HG02981 (cell line): ENCODE measurements around the gene CUEDC2.

Experiments used
- ATAC-seq: cut with Tn5 transposase; IDR thresholded peaks from one replicate; pipeline ENCODE4 v1.9.1; 2021; ENCODE audit warnings: mild to moderate bottlenecking, moderate library complexity; ENCODE audit not compliant: unreplicated experiment

The CUEDC2 gene

DNA sequence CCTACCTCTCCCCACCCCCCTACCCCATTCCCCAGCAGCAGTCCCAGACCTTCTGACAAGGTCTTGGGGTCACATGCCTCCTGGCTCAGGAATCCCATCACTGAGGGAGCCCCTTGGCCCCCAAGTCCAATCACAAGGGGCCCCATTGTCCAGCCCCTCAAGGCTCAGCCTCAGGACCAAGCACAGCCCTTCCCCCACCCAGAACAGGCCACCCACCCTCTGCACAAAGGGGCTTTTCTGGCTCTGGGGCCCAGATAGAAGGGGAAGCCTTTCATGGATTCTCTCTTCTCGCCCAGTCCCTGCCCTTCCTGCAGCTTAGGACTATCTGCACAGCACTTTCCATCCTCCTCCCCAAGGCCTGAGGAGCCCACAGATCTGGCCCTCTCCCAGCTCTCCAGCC, 6.9 kb downstream of the CUEDC2 start:
- ATAC-seq, result no peak

DNA sequence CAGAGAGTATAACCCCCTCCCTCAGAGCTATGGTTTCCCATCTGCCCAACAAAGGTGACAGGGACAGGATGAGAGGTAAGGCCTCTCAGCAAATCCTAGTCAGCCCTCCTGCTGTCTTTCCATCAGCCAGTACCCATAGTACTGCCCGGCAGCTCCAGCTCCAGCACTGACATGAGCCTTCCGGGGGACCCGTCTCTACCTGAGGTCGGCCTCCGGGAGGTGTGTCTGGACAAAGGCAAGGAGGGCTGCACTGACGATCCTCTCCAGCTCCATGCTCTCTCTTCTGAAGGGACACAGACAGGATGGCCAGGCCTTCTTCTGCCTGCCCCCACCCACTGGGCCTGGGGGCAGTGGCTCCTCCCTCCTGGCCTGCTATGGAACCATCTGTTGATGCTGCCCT, 7.5 kb downstream of the CUEDC2 start:
- no peak for ATAC-seq

DNA sequence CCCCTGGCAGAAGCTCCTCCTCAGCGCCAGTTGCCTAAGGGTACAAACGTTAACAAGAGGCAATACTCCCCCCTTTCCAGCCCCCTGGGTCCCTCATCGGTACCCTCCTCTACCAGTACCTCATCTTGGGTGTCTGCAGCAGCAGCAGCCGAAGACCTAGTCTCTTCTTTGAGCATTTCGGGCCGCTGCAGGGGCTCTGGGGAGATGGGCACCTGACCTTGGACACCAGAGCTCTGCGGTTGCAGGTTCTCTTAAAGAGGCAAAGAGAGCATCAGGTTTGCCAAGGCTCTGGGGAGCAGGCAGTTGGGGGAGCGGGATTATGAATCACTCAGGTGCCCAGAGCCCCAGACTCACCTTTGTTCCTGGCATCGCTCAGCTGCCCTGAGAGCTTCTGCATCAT, 8.2 kb downstream of the CUEDC2 start:
- no peak for ATAC-seq

DNA sequence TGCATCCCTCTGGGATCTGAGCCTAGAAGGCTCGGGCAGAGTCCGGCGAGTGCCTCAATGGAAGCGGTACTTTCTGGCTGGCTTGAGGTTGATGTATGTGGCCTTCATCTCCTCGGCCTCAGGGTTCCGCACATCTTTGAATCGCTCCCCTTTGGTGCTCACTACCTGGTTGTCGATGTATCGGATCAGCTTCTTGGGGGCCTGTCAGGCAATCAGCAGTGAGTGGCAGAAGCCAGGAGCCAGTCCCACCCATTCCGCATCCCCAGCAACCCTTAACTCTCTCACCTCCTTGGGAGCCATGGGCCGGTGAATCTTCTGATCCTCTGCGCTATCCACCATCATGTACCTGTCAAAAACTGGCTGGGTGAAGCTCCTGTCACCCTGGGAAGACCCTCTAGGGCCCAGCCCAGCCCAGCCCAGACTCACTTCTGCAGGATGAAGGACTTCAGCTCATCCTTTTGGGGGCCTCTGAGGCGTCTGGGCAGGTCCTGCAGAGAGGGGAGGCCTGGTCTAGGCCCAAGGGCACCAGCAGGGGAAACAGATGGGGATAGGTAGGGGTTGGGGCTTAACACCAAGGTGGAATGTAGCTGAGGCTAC, 8.9 kb downstream of the CUEDC2 start:
- ATAC-seq, result no peak

DNA sequence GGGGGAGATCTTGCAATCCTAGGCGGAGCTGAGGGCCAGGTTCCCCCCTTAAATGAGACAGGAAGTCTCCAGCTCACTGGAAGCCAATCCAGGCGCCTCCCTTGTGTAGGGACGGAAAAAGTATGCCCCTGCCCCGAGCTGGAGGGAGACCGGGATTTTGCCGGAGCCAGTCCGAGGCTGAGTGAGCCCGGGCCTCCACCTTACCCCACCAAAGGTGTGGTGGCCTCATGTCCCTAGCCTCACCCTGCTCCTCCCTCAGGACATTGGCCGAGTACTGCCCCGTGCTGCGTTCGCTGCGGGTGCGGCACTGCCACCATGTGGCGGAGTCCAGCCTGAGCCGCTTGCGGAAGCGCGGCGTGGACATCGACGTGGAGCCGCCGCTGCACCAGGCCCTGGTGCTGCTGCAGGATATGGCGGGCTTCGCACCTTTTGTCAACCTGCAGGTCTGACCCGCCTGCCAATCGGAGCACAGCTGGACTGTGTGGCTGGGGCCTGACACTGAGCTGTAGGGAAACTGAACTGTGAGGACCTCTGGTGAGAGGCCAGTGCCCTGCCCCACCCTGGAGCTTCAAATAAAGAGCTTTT, 9.7 kb downstream of the CUEDC2 start:
- no peak for ATAC-seq

DNA sequence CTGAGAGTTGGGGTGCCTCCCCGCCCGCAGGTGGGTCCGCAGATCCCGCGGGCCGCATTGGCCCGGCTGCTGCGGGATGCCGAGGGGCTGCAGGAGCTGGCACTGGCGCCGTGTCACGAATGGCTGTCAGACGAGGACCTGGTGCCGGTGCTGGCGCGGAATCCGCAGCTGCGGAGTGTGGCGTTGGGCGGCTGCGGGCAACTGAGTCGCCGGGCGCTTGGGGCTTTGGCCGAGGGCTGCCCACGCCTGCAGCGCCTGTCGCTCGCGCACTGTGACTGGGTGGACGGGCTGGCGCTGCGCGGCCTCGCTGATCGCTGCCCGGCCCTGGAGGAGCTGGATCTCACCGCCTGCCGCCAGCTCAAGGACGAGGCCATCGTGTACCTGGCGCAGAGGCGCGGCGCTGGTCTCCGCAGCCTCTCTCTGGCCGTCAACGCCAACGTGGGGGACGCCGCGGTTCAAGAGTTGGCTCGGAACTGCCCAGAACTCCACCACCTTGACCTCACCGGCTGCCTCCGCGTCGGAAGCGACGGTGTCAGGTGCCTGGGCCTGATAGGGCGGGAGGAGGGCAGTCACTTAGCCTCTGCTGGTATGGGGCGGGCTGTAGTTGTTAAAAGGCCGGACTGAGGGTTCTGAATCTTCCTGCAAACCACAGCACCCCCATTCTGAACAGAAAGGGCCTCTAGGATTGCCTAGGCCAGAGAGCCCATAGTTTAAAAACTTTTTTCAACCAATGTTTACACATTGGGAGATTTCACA, 10.4 kb downstream of the CUEDC2 start:
- no peak for ATAC-seq

DNA sequence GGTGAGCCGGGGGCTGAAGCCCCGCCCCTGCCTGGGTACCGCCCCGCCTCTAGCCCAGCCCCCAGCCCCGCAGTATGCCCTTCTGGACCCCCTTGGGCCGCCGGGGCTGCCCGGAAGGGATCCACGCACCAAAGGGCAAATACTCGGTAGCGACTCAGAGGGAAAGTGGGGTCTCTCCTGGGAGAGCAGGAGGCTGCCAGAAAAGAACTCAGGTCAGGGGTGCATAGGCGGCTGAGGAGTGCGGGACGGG, 10.9 kb downstream of the CUEDC2 start:
- ATAC-seq, result no peak

DNA sequence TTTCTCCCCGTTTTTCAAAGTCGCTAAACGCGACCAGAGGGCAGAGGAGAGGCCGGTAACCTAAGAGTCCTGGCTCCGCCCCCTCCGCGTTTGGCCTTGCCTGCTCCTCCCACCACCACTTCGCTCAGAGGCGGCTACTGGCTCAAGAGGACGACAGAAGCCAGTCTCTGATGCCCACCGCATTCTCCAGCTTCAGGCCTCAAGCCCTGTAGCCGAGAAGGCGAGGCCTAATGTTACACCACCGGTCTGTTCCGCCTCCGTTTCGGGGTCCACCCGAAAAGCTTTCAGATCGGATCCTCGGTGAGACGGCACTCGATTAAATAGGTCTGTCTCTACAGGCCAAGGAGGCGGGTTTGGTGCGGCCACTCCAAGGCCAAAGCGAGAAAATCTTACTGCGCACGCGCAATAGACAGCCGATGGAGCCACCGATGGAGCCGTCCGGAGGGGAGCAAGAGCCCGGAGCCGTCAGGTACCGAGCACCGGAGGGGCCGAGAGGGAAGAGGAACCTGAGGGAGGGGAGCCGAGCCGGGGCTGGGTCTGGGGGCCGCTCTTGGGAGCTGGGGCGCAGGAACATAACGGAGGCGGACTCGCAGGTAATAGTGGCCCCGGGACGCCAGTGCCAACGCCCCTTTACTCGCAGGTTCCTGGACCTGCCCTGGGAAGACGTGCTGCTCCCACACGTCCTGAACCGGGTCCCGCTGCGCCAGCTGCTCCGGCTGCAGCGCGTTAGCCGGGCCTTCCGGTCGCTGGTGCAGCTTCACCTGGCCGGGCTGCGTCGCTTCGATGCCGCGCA, 11.5 kb downstream of the CUEDC2 start, which contains the start of gene FBXL15:
Gene FBXL15, plus strand, starts transcription at position 123 of the 793 bp plus-strand sequence. Its CDS starts 294 bp downstream, at position 417.
- peak; percentile 65 for ATAC-seq

DNA sequence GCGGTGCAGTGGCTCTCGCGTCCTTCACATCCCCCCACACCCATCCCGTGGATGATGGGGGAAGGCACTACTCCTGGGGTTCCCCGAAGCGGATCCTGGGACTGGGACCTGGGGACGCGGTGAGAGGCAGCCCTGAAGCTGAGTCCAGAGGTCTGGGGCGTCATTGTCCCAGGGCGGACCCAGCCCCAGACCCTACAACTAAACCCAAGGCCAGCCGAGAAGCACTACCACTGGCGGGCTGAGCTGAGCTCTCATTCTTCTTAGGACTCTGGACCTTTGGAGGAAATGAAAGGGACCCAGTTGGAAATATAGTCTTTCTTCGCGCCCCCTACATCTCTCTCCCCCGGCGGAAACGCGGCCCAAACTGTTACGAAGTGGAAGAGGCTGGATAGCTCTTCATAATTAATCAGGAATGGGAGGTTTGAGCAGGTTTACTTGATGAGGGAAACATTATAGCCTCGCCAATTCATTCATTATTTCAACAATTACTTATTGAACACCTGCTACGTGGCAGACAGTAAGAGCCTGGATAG, 12.1 kb downstream of the CUEDC2 start:
- no peak for ATAC-seq

DNA sequence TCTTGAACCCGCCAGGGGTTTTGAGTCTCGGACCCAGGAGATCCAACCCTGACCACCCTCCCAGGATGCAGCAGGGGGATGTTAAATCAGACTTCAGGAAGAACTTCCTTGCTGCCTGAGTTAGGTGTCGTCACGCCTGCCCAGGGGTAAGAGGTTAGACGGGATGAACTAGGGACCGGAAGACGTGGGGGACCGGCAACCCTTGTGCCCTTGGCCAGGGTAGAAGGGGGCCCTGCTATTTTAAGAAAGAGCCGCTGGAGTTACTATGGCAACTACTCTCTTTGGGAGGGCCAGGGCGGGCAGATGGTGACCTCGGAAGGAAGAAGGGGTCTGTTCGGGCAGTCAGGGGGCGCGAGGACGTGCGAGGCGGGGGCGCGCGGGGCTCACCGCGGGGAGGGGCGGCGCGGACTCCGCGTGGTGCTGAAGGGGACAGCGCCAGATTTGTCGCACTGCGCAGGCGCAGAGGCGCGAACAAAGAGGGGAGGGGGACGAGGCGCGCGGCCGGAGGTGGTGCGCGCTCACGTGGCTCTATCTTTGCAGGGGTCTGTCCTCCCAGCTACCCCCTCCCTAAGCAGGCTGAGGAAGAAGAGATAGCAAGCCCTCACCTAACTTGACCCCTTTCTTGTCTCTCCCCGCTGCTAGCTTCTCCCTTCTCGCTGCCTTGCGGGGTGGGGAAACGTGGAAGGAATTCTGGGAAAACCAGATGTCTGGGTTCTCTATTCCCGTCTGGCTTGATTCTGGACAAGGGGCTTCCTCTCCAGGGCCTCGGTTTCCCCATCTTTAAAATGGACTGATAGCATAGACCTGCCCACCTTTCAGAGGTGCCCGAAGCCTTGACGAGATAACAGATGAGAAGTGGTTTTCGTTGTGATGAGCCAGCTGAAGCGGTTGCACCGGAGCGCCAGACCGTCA, 12.8 kb downstream of the CUEDC2 start:
- ATAC-seq, result no peak

DNA sequence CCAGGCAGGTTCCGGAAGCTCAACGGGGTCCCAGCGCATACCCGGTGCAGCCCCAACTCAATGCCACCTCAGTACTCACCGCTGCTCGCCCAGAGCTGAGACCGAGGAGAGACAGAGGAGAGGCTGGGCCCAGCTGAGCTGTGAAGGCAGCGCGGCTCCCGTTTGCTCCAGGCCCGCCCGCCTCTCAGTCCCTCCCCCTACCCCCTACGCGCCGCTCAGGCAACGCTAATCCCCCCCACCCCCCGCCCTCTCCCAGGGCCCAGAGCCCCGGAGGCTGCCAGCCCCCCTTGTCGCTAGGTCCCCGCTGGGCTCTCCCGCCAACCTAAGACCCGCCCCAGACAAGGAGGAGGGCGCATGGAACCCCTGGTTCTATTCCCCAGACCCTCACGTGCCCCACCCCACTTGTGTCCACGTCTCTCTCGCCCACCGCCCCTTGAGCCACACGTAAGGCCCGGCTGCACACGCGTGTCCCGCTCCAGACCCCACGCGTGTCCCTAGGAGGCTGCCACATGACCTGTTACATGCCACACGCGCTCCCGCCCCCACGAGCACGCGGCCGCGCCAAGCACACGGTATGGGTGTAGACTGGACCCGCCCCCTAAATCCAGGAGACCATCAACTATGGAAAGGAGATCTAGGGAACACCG, 13.6 kb downstream of the CUEDC2 start, which contains the start of gene PSD:
Gene PSD, minus strand, starts transcription at position 164 of the 647 bp plus-strand sequence. CDS start 1,747 bp downstream, outside the sequence.
- no peak for ATAC-seq

DNA sequence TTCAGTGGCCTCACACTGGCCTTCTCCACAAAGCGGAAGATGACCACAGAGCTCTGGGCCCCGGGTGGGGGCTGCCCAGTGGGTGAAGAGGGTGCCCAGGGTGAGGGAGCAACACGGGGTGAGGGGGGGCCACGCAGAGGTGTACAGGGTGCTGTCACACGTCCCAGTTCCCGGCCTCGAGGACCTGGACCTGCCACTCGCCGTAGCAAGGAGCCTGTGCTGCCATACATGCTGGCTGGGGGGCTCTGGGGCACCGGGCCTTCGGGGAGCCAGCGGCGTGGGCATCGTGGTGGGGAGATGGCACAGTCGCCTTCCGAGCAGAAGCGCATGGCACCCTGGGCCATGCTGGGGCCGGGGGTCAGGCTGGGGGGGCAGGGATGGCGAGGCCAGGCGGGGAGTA, 15.7 kb downstream of the CUEDC2 start:
- ATAC-seq, result no peak

DNA sequence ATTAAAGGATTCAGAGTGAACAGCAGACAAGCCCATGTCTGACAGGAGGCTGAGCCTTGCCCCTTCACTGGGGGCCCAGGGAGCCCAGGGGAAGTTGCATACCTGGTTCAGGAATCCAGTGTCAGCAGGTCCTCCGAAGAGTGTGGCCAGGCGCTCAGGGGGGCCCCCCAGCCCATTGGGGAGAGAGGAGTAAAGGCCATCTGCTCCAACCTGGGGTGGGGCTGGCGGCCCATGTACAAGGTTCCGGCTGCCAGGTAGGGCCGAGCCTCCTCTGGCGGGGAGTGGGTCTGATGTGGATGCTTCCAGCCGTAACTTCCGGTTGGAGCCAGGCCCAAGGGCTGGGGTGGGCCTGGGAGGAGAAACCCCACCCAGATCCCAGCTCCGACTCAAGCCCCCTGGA, 16.1 kb downstream of the CUEDC2 start:
- no peak for ATAC-seq

DNA sequence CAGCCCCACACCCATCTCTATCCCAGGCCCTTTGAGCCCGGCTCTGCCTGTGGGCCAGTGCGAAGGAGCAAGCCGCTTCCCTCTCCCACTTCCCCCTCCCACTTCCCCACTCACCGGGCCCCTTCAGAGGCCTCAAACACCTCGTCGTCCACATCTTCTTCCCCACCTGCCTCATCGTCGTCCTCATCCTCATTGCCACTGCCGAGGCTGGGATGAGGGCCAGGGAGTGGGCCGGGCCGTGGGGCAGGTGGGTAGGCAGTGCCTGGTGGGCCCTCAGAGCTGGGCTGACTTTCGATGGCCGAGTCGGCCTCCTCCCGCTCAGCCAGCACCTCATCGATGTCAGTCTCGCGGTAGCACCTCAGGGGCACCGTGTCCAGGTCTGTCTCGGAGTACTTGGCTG, 17.6 kb downstream of the CUEDC2 start:
- no peak for ATAC-seq

DNA sequence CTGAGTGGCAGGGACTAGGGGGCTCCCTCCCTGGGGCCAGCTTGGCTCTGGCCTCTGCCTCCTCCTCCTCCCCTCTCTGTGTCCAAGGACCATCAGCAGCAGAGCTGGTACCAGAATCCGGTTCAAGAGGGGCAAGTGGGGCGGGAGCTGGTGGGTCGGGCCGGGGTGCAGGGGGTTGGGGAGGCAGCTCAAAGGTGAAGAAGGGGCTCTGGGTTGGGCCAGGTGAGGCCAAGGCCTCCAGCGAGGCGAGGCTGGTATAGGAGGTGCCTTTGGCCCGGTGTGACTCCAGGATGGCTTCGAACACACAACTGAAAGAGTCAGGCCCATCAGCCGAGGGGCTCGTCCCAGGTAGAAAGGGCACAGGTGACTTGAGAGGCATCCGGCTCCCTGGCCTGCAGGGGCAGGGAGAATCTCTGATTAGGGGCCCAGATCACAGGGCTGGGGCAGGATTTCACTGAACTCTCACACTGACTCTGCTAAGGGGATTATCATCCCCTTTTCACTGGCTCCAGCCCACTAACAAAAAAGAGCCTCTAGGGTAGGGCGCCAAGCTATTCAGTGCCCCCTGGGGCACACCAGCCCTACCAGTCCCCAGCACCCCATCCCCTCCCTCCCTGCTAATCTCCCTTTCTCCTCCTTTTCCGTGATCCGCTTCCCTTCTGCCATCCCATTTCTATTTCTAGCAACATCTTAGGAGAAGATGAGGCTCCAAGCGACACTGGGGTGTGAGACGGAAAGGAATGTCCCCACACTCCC, 18.4 kb downstream of the CUEDC2 start:
- no peak for ATAC-seq

DNA sequence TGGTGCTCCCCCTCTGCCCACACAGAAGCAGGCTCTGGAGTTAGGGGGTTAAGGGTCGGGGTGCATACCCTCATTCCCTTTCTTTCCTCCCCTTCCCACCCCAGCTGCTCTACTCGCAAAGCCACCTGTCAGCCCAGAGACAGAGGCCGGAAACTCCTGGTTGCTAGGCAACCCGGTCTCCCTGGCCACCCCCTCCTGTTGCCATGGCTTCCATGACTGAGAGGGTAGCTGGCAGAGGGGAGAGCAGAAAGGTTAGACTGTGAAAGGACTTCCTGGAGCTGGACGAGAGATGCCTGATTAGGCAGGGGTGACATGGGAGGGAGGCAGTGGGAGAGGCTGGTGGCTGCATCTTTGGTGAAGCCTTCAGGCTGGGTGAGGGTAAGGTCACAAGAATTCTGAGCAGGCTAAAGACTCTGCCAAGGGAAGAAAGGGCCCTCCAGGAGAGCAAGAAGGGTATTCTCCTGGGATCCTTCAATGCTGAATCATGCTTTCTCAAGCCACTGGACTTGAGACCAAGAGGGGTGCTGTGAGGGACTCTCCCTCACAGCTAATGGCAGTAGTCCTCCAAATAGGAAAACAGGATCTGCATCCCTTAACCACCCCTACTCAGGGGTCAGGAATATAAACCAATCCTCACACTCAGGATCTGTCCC, 19.2 kb downstream of the CUEDC2 start:
- no peak for ATAC-seq

DNA sequence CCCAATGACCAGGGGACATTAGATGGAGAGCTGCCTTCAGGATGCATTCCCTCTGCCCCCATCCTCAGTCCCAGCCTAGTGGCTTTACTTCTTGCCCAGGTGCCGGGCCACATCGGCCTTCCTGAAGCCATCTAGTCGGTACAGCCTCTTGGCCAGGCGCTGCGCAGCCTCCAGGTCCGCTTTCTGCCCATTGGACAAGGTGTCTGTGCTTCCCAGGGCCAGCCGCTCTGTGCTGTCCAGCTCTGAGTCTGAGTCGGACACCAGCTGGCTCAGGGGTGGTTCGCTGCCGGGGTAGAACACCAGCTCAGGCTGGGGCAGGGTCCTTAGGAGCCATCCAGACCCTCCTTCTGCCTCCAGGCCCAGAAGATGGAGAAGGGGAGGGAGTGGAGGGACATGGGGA, 20.1 kb downstream of the CUEDC2 start:
- no peak for ATAC-seq

DNA sequence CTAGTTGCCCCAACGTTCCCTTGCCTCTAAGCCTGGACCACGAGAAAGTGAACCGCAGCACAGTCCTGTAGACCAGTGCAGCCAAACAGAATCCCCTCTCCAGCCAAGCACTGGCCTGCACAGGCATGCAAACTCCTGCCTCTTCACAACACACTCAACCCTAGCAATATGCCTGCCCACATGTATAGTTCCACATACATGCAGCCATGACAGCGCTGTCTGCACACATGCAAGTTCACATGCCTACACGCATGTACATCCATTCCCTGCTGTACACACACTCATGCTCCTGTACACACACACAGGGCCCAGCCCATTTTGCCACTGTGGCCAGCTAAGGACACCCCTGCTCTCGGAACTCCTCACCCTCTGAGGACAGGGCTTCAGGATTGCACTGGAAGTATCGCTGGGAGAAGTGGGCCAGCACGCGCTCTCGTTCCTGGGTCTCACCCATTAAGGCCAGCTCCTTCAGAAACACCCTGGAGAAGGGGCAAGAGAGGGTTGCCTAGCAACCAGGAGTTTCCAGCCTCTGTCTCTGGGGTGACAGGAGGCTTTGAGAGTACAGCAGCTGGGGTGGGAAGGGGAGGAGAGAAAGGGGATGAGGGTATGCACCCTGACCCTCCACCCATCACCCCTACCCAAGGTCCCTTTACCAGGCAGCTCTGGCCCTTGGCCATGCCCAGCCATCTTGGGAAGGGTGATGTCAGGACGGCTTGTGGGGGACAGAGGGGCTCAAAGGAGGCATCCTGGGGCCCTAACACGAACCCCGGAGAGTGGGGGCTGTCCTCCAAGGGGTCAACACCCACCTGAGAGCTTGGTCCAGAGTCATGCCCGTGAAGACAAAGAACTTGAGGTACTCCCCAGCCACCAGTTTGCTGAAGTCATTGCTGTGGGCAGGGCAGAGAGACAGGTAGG, 20.8 kb downstream of the CUEDC2 start:
- ATAC-seq, result no peak
